Epithelial cell of esophagus (primary cell): ENCODE results near the gene GPI.
A peak's percentile ranks its signal among the peaks of the same experiment; 100 is the strongest.
"Not testable (repeated sequence)": the region's sequence is repeated elsewhere in the genome, so short reads cannot be mapped to it uniquely, and the experiment has no call there.

ENCODE experiments used
- DNase-seq: peaks from one replicate; pipeline ENCODE4 v3.0.0; 2010; ENCODE audit warnings: low read depth
- H3K4me3 ChIP-seq: 2 replicates; pipeline ENCODE4 v1.5.1; 2011; ENCODE audit warnings: mild to moderate bottlenecking, low read length, control low read depth
- TF ChIP-seq, protein P1 (sequence below): IDR thresholded peaks from 2 replicates; pipeline ENCODE4 v1.5.1; 2011; ENCODE audit warnings: low read depth, mild to moderate bottlenecking, low read length, control low read depth, inconsistent platforms; ENCODE audit not compliant: insufficient read depth; ENCODE audit errors: missing control alignments

Gene GPI

DNA sequence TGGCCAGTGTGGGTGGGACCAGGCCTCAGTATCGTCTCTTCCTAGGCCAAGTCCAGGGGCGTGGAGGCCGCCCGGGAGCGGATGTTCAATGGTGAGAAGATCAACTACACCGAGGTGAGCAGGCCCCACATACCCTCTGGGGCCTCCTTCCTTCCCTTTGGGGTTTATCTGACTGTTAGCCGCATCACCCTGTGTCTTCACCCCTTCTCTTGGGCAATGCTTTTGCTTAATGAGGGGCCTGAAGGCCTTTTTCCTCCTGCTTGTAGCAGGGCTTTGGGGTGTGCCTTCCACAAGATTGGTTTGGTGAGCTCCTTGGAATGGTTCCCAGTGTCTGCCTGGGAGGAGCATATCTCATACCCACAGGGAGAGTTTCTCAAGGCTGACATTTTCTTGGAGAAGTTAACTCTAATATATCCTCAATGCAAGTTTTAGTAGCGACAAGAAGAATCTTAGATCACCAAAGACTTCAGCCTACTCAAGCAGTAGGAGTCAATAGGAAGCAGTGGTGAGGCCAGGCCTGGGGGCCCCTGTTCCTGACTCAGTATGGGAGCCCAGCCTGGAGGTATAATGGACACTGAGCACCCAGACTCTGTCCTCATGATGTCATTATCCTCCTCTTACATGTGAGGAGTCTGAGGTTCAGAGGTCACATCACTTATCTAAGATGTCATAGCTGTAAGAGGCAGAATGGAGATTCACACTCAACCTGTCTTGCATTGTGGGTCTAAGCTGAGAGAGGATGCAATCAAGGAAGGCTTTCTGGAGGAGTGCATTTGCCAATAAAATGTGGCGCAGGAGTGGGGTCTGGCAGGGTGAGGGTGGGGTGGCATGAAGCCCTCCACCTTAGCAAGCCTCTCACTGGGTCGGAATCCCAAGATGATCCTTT is 2.0 kb downstream of the GPI start:
- peak; percentile 46 for DNase-seq
- TF ChIP-seq, protein P1, sequence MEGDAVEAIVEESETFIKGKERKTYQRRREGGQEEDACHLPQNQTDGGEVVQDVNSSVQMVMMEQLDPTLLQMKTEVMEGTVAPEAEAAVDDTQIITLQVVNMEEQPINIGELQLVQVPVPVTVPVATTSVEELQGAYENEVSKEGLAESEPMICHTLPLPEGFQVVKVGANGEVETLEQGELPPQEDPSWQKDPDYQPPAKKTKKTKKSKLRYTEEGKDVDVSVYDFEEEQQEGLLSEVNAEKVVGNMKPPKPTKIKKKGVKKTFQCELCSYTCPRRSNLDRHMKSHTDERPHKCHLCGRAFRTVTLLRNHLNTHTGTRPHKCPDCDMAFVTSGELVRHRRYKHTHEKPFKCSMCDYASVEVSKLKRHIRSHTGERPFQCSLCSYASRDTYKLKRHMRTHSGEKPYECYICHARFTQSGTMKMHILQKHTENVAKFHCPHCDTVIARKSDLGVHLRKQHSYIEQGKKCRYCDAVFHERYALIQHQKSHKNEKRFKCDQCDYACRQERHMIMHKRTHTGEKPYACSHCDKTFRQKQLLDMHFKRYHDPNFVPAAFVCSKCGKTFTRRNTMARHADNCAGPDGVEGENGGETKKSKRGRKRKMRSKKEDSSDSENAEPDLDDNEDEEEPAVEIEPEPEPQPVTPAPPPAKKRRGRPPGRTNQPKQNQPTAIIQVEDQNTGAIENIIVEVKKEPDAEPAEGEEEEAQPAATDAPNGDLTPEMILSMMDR = no peak
- H3K4me3 ChIP-seq = peak overlapping the region; percentile 87

- no peak overlapping the region for H3K4me3 ChIP-seq
These were observed 2.6 kb downstream of the GPI start for GRCh38 chr19:34367624-34367957.

DNA sequence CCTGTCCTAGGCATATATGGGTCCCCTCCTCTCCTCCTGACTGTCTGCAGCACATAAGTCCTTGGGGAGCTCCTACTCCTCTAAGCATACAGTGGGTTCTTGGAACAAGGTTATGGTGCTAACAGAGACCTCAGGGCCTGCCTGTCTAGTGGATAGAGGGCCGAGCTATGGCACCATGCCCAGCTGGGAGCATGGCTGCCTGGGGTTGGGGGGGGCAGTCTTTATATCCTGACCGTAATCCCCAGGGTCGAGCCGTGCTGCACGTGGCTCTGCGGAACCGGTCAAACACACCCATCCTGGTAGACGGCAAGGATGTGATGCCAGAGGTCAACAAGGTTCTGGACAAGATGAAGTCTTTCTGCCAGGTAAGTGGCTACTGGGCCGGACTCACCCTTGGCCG is 3.3 kb downstream of the GPI start:
- TF ChIP-seq, protein P1 = no peak
- no peak for DNase-seq
- H3K4me3 ChIP-seq = no peak overlapping the region

More at GRCh38 chr19:34367624-34367957, 2.6 kb downstream of the GPI start:
- DNase-seq = no peak
- TF ChIP-seq, protein P1 = no peak

- DNase-seq = not testable (repeated sequence)
These were observed 4.2 kb downstream of the GPI start for GRCh38 chr19:34369166-34369565.

GRCh38 chr19:34370117-34370516 is 5.1 kb downstream of the GPI start:
- no peak overlapping the region for H3K4me3 ChIP-seq
- no peak for DNase-seq
- TF ChIP-seq, protein P1 = no peak

More at GRCh38 chr19:34369166-34369565, 4.2 kb downstream of the GPI start:
- H3K4me3 ChIP-seq = not testable (repeated sequence)

- TF ChIP-seq, protein P1 = no peak
- DNase-seq = no peak
- no peak overlapping the region for H3K4me3 ChIP-seq
These were observed 6.0 kb downstream of the GPI start for GRCh38 chr19:34370983-34371382.

- TF ChIP-seq, protein P1 = no peak
- DNase-seq = no peak
- no peak overlapping the region for H3K4me3 ChIP-seq
These were observed 8.7 kb downstream of the GPI start for GRCh38 chr19:34373601-34374288.
